ENCODE measurements around the gene SLC6A8.

The SLC6A8 gene

DNA sequence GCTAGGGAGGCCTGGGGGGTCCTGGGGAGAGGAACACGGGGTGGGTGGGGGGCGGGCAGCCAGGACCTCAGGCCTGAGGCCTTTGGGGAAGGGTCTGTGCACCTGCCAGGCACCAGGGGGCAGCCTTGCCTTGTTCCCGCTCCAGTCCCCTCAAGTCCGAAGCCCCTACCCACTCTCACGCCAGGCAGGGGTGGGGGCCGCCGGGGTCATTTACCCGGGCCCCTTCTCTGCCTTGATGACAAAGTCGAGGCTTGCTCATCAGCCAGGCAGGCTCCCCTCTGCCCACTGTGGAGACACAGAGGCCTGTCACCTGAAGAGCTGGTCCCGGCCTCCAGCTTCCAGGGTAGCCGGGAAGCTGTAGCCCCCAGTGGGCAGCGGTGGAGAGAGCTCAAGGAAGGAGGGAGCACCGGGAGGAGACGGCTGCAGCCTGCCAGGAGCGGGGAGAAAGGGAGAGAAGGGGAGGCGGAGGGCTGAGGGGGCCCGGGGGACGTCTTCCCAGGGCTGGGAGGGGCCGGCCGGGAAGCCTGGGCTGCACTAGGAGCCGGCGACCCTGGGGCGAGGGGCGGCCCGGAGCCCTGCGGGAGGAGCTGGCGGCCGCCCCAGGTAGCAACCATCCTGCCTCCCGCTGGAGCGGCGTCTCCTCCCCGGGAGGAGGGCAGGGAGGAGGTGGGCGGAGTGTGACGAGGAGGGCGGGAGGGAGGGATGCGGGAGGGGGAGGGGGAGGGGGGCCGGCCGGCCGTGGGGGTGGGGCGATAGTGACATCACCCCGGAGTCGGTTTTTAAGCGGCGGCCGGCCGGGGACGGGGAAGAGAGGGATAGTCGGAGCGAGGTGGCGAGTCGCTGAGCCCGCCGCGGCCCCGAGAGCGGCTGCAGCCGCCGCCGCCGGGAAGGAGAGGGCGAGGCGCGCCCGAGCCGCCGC, at the start of gene SLC6A8:
Gene SLC6A8, plus strand, starts transcription at position 806 of the 919 bp plus-strand sequence. CDS start 649 bp downstream, outside the sequence.
- peak; percentile 37 to 63 for DNase-seq

DNA sequence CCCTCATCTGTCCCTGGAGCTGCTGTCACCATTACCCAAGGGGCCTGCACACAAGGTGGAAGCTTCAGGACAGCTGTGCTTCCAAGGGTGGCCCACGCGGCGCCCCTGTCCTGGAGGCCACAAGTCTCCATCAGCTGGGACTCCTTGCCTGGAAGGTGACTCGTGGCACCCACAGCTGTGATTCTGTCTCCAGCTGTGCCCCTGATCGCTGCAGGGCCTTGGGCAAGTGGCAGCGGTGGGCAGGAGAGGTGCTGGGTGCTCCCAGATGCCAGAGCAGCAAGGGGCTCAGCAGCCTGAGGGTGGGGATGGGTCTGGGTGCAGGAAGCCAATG, 49.7 kb upstream of the SLC6A8 start:
- DNase-seq: no peak

GRCh38 chrX:153638436-153639176, 49.1 kb upstream of the SLC6A8 start:
- no peak for DNase-seq

GRCh38 chrX:153639177-153640044, 48.3 kb upstream of the SLC6A8 start:
- no peak for DNase-seq

- no peak for DNase-seq
Measured at GRCh38 chrX:153640045-153640686, 47.6 kb upstream of the SLC6A8 start.

DNA sequence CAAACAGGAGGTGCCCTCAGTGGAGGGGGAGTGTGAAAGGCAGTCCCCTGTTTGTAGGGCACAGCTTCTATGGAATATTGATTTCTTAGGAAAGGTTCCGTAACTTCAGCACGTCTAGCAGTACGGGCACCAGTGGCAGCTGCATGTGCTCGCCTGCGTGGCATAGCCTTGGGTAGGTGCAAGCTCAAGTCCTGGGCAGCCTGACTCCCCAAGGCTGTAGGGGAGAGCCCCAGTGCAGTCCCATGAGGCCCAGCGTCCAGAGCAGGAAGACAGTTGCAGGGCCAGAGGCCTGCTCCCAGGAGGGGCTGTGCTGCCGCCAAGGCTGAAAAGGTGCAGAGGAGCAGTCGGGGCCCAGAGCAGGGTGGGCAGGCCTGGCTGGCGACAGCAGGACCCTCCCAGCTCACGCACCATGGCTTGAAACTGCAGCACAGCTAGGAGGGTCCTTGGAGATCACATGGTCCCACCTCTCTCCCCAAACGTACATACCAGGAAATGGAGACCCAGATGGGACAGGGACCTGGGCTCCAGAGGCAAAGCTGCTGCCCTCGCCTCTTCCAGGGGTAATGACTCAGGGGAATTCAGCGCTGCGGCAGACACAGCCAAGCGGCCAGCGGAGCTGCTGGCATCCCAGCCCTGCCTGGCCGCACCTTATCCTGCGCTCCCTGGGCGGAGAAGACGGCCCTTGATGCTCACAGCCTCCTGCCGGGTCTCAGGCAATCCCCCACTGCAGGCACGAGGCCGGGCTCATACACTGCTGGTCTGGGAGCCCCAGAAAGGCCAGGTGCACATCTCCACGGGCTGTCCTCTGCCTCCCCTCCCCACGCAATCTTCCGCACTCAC, 46.8 kb upstream of the SLC6A8 start:
- DNase-seq: no peak

DNA sequence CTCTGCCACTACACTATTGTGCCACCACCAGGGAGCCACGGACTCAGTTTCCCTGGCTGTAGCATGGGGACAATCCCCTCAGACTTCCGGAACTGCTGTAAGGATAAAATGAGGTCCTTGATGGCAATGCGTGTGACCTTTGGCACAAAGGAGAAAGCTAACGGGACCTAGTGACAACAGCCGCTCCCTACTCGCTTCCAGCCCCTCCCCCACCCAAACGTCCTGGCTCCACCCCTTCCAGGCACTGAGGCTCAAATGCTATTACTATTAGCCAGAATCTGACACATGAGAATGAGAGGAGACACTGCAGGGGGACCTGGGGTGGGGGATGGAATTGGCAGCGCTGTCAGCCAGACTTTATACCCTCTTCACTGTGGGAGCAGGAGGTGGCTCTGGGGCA, 46.1 kb upstream of the SLC6A8 start:
- DNase-seq: no peak

DNA sequence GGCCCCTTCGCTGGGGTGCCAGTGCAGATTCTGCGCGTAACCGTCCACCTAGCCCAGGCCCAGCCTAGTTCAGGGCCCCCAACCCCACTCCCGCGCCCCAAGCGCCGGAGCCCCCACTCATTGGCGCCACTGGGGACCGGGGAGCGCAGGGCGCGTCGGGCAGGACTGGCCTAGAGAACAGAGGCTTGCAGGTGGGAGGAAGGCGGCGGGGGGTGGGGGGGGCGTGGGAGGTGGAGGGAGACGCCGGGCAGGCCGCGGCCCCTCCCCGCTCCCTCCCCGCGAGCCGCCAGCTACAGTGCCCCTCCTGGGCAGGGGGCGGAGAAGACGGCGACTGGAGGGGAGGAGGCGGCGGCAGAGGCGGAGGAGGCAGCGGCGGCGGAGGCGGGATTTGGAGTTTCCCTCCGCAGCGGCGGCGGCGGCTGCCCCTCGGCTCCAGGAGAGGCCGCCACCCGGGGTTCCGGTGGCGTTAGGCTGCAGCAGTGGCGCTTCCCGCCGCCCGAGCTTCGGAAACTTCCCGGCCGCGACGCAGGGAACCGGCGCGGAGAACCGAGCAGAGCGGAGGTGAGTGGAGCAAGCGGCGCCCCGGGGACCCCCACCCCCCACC, 45.6 kb upstream of the SLC6A8 start:
- peak; percentile 9 to 27 for DNase-seq

DNA sequence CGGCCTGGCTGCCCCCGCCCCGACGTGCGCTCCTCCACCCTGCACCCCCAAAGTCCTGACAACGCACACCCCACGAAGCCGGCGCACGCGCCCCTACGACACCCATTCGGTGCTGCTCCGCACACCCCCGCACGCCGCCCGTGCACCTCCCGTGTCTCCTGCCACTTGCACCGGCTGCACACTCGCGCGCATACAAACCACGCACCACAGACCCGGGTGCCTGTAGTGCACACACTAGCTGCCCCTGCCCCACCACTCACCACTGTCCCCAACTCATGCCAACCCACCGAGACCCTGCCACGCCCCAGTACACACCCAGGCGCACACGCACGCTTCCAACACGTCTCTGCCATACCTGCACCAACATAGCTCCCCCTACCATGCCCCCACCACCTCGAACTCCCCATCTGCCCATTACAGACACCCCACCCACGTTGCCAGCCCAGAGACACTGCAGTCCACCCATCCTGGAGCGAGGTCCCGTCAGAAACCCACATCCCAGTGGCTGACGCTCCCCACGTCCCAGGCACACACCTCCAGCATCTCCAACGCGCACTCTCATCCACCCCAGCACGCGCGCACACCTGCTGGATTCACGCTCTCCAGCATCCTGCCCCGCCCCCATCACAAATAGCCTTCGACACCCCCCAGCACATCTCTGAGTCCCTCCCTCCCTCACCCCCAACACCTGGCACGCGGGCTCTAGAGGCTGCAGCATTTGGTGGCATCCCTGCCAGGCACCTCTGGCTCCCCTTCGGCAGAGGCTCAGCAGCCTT, 44.9 kb upstream of the SLC6A8 start:
- no peak for DNase-seq

GRCh38 chrX:153643431-153644351, 44.0 kb upstream of the SLC6A8 start:
- DNase-seq: peak; percentile 7 to 52

- DNase-seq: no peak
Measured at GRCh38 chrX:153644356-153645125, 43.2 kb upstream of the SLC6A8 start.

DNA sequence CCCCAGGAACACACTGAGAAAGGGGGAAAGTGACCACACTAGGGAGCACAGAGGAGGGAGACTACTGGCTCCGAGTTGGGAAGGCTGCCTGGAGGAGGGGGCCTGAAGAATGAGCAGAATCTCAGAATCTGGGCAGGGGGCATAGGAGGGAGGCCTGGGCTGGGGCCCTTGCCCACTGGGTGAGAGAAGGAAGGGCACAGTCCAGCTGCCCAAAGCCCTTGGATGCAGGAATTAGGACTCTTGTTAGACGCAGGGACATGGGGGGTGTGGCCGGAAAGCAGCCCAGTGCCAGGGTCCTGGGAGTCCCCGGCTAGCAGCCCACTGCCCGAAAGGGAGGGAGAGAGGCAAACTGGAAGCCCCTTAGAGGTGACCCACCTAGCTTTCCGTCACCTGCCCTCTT, 42.6 kb upstream of the SLC6A8 start:
- DNase-seq: no peak

DNA sequence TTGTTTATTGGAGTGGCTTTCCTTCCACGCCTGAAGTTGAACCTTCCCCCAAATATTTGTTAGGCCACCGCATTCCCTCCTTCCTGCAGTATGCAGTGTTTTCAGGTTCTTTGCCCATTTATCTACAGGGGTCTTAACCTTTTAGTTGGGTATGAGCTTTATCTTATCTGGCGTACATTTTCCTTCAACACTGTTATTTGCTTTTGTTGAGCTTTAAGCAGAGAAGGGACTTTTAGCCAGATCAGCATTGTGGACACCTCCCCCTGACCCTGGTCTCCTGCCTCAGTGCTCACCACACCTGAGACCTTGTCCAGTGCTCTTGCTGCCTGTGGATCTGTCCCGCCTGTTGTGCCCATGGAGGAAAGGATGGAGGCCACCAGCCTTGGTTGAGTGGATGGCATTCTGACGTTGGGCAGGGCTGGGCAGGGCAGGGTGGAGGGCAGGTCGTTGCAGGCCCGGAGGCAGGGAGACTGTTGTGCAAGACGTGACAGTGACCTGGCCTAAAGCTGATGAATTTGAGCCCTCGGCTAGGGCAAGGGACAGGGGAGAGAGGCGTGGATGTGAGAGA, 41.7 kb upstream of the SLC6A8 start:
- no peak for DNase-seq

GRCh38 chrX:153646620-153647373, 40.9 kb upstream of the SLC6A8 start, which contains the start of gene DUSP9:
DUSP9 (plus strand) TSS chrX:153647203; CDS start chrX:153647954, 751 bp downstream.
- no peak for DNase-seq

DNA sequence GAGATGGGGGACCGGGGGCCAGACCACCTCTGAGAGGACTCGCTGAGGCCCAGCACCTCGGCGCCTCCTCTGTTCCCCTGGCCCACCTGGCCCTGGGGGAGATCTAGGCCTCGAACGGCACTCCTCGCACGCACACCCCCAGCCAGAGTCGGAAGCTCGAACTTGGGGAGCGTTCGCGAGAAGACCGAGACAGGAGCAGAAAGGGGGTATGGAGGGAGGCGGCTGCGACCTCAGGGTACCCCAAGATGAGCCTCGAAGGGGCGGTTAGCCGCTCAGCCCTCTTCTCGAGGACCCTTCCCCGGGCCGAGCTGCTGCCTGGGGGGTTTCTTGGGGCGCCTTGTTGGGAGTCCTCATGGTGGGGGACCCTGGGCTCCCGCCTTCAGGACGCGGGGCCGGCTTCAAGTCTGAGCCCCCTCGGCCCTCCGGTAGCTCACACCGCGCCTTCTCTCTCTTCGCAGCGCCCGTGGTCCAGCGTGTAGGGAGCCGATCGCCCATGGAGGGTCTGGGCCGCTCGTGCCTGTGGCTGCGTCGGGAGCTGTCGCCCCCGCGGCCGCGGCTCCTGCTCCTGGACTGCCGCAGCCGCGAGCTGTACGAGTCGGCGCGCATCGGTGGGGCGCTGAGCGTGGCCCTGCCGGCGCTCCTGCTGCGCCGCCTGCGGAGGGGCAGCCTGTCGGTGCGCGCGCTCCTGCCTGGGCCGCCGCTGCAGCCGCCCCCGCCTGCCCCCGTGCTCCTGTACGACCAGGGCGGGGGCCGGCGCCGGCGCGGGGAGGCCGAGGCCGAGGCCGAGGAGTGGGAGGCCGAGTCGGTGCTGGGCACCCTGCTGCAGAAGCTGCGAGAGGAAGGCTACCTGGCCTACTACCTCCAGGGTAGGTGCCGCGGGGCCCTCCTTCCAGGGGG, 40.0 kb upstream of the SLC6A8 start:
- no peak for DNase-seq
